Spleen (tissue), 7 donors: ENCODE measurements around the gene EBLN1.
A peak's percentile ranks its signal among the peaks of the same experiment; 100 is the strongest.

Experiments
- CTCF ChIP-seq, 11 experiments: fragments of 200-600 bp in 7 of 11; fragments of 450-650 bp in 4 of 11; sonication (generic) in 4 of 11; IDR thresholded peaks in 8 of 11; conservative IDR thresholded peaks in 3 of 11; 1 replicate in 7 of 11; 2 replicates in 4 of 11; pipeline versions ENCODE4 v1.4.0 to v1.8.0; 2016 to 2021; ENCODE audit warnings: antibody characterized with exemption in 11 of 11, inconsistent platforms in 4 of 11, mild to moderate bottlenecking in 1 of 11
- POLR2A ChIP-seq, 3 donors: fragments of 450-650 bp; IDR thresholded peaks; one replicate each; pipeline ENCODE4 v1.5.1; 2017; ENCODE audit warnings: antibody characterized with exemption in 3 of 3, mild to moderate bottlenecking in 1 of 3
- POLR2AphosphoS5 ChIP-seq, 3 donors: sonication (generic); formaldehyde crosslinking; IDR thresholded peaks; one replicate each; pipeline ENCODE4 v1.5.1; 2017; ENCODE audit warnings: antibody characterized with exemption in 3 of 3
- donor health status: DM: no; HTN: no; CAD: no; lungs with moderate emphysema.
- donor health status: DM: no; HTN: no; CAD: no.
- donor health status: DM: no; HTN: no; CAD: no.

GRCh38 chr10:22251751-22252223, 34.0 kb upstream of the EBLN1 start:
- TF ChIP-seq POLR2AphosphoS5 (IDR thresholded peaks at IDR 0.05) (peak; percentile 62 to 86 (median 81)), CTCF (IDR thresholded peaks at IDR 0.05 in 8 of 11, conservative IDR thresholded peaks at IDR 0.05 in 3 of 11) (no peak), POLR2A (IDR thresholded peaks at IDR 0.05) (no peak)
